T-helper 9 cell (primary cell): ENCODE measurements around the gene UBE3A.
"Not testable (repeated sequence)": the region's sequence is repeated elsewhere in the genome, so short reads cannot be mapped to it uniquely, and the experiment has no call there.

Experiments used
- DNase-seq: peaks from one replicate; pipeline ENCODE4 v3.0.0-alpha.2; 2020
- total RNA-seq, 2 donors: gene quantifications; one replicate each; lab custom pipeline; 2026; lab: John Stamatoyannopoulos, UW

The UBE3A gene
- total RNA-seq = 125 to 176 reads per million in 2 donors

GRCh38 chr15:25438601-25439368, at the start of gene UBE3A:
TSS of gene UBE3A (minus strand) at chr15:25439024. CDS start at chr15:25409107, 29,917 bp downstream.
- DNase-seq = peak; percentile 79

- no peak for DNase-seq
Measured at GRCh38 chr15:25487226-25487884, 48.5 kb upstream of the UBE3A start.

- DNase-seq = no peak
Measured at GRCh38 chr15:25486051-25486450, 47.2 kb upstream of the UBE3A start.

GRCh38 chr15:25481208-25481859, 42.5 kb upstream of the UBE3A start:
- DNase-seq = no peak

GRCh38 chr15:25478313-25478712, 39.5 kb upstream of the UBE3A start:
- DNase-seq = no peak

- DNase-seq = no peak
Measured at GRCh38 chr15:25477816-25478215, 39.0 kb upstream of the UBE3A start.

- DNase-seq = no peak
Measured at GRCh38 chr15:25474251-25474650, 35.4 kb upstream of the UBE3A start.

GRCh38 chr15:25470230-25470629, 31.4 kb upstream of the UBE3A start:
- no peak for DNase-seq

GRCh38 chr15:25469377-25469776, 30.6 kb upstream of the UBE3A start:
- DNase-seq = no peak

GRCh38 chr15:25468611-25469010, 29.8 kb upstream of the UBE3A start:
- no peak for DNase-seq

GRCh38 chr15:25465835-25466234, 27.0 kb upstream of the UBE3A start:
- DNase-seq = no peak

GRCh38 chr15:25464784-25465183, 26.0 kb upstream of the UBE3A start:
- DNase-seq = no peak

- no peak for DNase-seq
Measured at GRCh38 chr15:25464383-25464782, 25.6 kb upstream of the UBE3A start.

- DNase-seq = no peak
Measured at GRCh38 chr15:25456196-25456595, 17.4 kb upstream of the UBE3A start.

- no peak for DNase-seq
Measured at GRCh38 chr15:25455226-25455625, 16.4 kb upstream of the UBE3A start.

GRCh38 chr15:25454771-25455170, 15.9 kb upstream of the UBE3A start:
- no peak for DNase-seq

GRCh38 chr15:25453246-25453645, 14.4 kb upstream of the UBE3A start:
- not testable (repeated sequence) for DNase-seq

GRCh38 chr15:25451501-25451900, 12.7 kb upstream of the UBE3A start:
- DNase-seq = no peak

- no peak for DNase-seq
Measured at GRCh38 chr15:25450163-25450562, 11.3 kb upstream of the UBE3A start.

- no peak for DNase-seq
Measured at GRCh38 chr15:25446076-25446475, 7.3 kb upstream of the UBE3A start.

GRCh38 chr15:25445412-25445811, 6.6 kb upstream of the UBE3A start:
- DNase-seq = no peak

GRCh38 chr15:25441111-25441510, 2.3 kb upstream of the UBE3A start:
- DNase-seq = no peak

GRCh38 chr15:25439369-25439836, 579 bp upstream of the UBE3A start:
- DNase-seq = no peak
